Osteoblast (primary cell): ENCODE results near the gene ST6GALNAC1. TPM values are rescaled to one million over a fixed set of nuclear protein-coding genes. Genes with fewer than 3 reads are reported as not detected.
"Not testable (repeated sequence)": the region's sequence is repeated elsewhere in the genome, so short reads cannot be mapped to it uniquely, and the experiment has no call there.

ENCODE experiments used
- DNase-seq: peaks from one replicate; pipeline ENCODE4 v3.0.0; 2011; ENCODE audit warnings: low spot score, mixed read lengths; ENCODE audit not compliant: insufficient read length; ENCODE audit errors: missing footprints
- H2AFZ ChIP-seq: 2 replicates; pipeline ENCODE4 v1.6.0; 2011; ENCODE audit warnings: mild to moderate bottlenecking, low read length
- H3K27ac ChIP-seq: 2 replicates; pipeline ENCODE4 v1.5.1; 2011; ENCODE audit warnings: mild to moderate bottlenecking, low read depth, low read length, moderate library complexity
- H3K27me3 ChIP-seq: 2 replicates; pipeline ENCODE4 v1.6.0; 2012; ENCODE audit warnings: mild to moderate bottlenecking, control low read depth, inconsistent platforms, low read length, moderate library complexity; ENCODE audit not compliant: insufficient read depth
- H3K36me3 ChIP-seq: 2 replicates; pipeline ENCODE4 v1.5.1; 2011; ENCODE audit warnings: mild to moderate bottlenecking, low read length, control low read depth, moderate library complexity; ENCODE audit not compliant: insufficient read depth
- H3K4me1 ChIP-seq: 2 replicates; pipeline ENCODE4 v1.5.1; 2011; ENCODE audit warnings: mild to moderate bottlenecking, low read length, control low read depth, moderate library complexity; ENCODE audit not compliant: insufficient read depth
- H3K4me2 ChIP-seq: 2 replicates; pipeline ENCODE4 v1.6.0; 2011; ENCODE audit warnings: mild to moderate bottlenecking, low read length; ENCODE audit not compliant: insufficient read depth
- H3K4me3 ChIP-seq: fragments of 200-600 bp; sonication (generic); 3 replicates; pipeline ENCODE4 v1.5.1; 2012; ENCODE audit warnings: mild to moderate bottlenecking, low read length, inconsistent platforms; ENCODE audit not compliant: insufficient read depth
- H3K79me2 ChIP-seq: 2 replicates; pipeline ENCODE4 v1.6.0; 2012; ENCODE audit warnings: mild to moderate bottlenecking, low read length, control low read depth, inconsistent platforms; ENCODE audit not compliant: insufficient read depth
- H3K9me3 ChIP-seq: 2 replicates; pipeline ENCODE4 v1.5.1; 2011; ENCODE audit warnings: low read depth, low read length, control low read depth
- H4K20me1 ChIP-seq: 2 replicates; pipeline ENCODE4 v1.6.0; 2012; ENCODE audit warnings: mild to moderate bottlenecking, low read length, control low read depth; ENCODE audit not compliant: insufficient read depth
- total RNA-seq: library from RNA; depleted of rRNA; stranded (reverse); fragments of >200 nt; gene quantifications from 2 replicates; pipeline ENCODE4 v1.2.3, GENCODE V29; 2012
- TF ChIP-seq, protein P1 (sequence below): IDR thresholded peaks from 2 replicates; pipeline ENCODE4 v1.5.1; 2011; ENCODE audit warnings: mild to moderate bottlenecking, low read depth, low read length, moderate library complexity; ENCODE audit errors: extremely low read depth

Gene ST6GALNAC1
- total RNA-seq, 1 donor = 0.72 TPM

DNA sequence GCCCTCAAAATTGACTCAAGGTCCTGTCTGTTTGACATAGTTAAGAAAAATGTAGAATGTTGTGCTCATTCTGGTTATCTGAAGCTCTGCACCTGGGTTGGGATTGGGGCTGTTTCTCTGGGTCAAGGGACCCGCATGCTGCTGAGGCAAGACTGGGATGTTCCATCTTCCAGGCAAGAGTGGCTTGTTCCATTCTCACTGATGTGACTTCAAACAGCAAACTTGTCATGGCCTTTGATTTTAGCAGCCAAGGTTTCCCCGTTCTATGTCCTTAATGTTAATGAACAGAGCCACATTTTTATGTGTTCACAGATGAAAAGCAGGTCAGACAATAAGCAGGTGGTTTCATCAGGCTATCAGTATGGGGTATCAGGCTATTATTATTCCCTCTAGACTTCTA, 25.7 kb downstream of the ST6GALNAC1 start:
- H3K27ac ChIP-seq = no peak overlapping the region
- no peaks in the 10 kb centered on the region for H3K36me3 ChIP-seq
- TF ChIP-seq, protein P1, sequence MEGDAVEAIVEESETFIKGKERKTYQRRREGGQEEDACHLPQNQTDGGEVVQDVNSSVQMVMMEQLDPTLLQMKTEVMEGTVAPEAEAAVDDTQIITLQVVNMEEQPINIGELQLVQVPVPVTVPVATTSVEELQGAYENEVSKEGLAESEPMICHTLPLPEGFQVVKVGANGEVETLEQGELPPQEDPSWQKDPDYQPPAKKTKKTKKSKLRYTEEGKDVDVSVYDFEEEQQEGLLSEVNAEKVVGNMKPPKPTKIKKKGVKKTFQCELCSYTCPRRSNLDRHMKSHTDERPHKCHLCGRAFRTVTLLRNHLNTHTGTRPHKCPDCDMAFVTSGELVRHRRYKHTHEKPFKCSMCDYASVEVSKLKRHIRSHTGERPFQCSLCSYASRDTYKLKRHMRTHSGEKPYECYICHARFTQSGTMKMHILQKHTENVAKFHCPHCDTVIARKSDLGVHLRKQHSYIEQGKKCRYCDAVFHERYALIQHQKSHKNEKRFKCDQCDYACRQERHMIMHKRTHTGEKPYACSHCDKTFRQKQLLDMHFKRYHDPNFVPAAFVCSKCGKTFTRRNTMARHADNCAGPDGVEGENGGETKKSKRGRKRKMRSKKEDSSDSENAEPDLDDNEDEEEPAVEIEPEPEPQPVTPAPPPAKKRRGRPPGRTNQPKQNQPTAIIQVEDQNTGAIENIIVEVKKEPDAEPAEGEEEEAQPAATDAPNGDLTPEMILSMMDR = no peak
- no peaks in the 10 kb centered on the region for H3K9me3 ChIP-seq
- no peak overlapping the region for H2AFZ ChIP-seq
- no peak overlapping the region for H3K4me2 ChIP-seq
- H3K27me3 ChIP-seq = peaks cover 3% of the 10 kb centered on the region
- no peaks in the 10 kb centered on the region for H4K20me1 ChIP-seq
- H3K4me3 ChIP-seq = no peak overlapping the region
- H3K4me1 ChIP-seq = no peaks in the 10 kb centered on the region
- DNase-seq = no peak
- H3K79me2 ChIP-seq = no peaks in the 10 kb centered on the region

DNA sequence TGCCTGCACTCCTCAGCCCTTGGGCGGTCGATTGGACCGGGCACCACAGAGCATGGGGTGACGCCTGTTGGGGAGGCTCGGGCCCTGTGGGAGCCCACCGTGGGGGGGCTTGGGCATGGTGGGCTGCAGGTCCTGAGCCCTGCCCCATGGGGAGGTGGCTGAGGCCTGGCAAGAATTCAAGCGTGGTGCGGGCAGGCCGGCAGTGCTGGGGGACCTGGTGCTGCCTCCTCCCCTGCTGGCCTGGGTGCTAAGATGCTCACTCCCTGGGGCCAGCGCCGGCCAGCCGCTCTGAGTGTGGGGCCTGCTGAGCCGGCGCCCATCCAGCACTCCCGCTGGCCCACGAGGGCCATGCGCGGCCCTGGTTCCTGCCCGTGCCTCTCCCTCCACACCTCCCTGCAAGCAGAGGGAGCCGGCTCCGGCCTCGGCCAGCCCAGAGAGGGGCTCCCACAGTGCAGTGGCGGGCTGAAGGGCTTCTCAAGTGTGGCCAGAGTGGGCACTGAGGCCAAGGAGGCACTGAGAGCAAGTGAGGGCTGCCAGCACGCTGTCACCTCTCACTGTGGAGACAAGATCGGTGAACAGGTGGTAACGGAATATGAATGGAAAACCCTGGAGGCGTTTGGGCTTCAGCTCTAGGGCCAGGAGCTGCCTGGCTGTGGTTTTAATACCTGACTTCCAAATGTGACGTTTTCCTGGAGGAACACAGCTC, 28.5 kb downstream of the ST6GALNAC1 start:
- Histone ChIP-seq H3K27ac (no peak overlapping the region), H2AFZ (no peak overlapping the region), H3K36me3 (no peaks in the 10 kb centered on the region), H3K79me2 (no peaks in the 10 kb centered on the region), H3K27me3 (peaks cover 3% of the 10 kb centered on the region), H3K4me3 (no peak overlapping the region), H3K9me3 (no peaks in the 10 kb centered on the region), H4K20me1 (no peaks in the 10 kb centered on the region), H3K4me2 (no peak overlapping the region), H3K4me1 (no peaks in the 10 kb centered on the region)
- TF ChIP-seq, protein P1 = no peak
- no peak for DNase-seq

DNA sequence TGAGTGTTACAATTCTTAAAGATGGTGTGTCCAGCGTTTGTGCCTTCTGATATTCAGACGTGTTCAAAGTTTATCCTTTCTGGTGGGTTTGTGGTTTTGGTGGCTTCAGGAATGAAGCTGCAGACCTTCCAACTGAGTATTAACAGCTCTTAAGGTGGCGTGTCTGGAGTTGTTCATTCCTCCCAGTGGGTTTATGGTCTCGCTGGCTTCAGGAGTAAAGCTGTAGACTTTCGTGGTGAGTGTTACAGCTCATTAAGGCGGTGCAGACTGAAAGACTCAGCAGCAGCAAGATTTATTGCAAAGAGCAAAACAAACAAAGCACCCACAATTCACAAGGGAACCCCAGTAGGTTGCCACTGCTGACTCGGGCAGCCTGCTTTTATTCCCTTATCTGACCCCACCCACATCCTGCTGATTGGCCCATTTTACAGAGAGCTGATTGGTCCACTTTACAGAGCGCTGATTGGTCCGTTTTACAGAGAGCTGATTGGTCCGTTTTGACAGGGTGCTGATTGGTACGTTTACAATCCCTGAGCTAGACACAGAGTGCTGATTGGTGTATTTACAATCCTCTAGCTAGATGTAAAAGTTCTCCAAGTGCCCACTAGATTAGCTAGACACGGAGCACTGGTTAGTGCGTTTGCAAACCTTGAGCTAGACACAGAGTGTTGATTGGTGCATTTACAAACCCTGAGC, 29.3 kb downstream of the ST6GALNAC1 start:
- Histone ChIP-seq H2AFZ (peak overlapping the region; percentile 63), H3K4me2 (peak overlapping the region; percentile 44)
- H4K20me1 ChIP-seq, H3K4me3 ChIP-seq, H3K36me3 ChIP-seq, H3K9me3 ChIP-seq, H3K27me3 ChIP-seq, DNase-seq, H3K27ac ChIP-seq, H3K79me2 ChIP-seq, H3K4me1 ChIP-seq: not testable (repeated sequence)

DNA sequence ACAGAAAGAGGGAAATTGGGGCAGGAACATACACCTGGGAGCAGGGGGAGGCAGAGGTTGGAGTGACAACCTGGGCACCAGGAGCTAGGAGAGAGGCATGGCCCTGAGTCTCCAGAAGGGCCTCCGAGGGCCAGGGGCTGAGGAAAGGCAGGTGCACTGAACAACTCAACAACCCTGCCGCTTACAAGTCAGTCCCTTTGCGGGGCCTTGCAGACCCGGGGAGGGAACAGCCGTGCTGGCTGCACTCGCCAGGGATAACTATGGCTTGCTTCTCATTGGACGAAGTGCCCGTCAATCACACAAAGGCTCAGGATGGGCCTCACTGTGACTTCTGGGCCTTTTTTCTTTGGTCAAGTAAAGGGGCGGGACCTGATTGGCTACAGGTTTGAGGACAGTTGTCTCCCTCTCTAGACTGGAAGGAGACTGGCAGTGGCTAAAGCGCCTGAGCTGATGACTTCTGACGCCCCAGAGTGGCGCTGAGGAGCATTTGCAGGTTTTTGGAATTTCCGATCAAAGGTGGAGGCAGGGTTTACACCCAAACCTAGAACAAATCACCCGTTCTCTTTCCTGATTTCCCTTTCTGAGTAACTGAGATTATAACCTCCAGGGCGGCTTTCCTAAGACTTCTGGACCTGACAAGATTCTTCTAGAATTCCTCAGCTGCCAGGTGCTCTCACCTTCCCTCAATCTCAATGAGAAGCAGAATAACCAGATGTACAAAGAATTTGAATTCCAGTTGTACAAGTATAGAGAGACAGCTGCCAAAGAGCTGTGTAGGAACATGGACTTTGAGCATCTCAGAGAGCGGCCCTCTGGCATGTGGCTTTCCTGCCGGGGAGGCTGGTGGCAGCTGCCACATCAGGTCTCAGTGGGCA, 30.3 kb downstream of the ST6GALNAC1 start:
- Histone ChIP-seq H3K36me3 (no peaks in the 10 kb centered on the region), H3K9me3 (no peaks in the 10 kb centered on the region), H3K4me1 (no peaks in the 10 kb centered on the region), H4K20me1 (no peaks in the 10 kb centered on the region), H3K27ac (no peak overlapping the region), H3K4me2 (no peak overlapping the region), H3K27me3 (no peaks in the 10 kb centered on the region), H2AFZ (no peak overlapping the region), H3K4me3 (no peak overlapping the region), H3K79me2 (no peaks in the 10 kb centered on the region)
- no peak for DNase-seq
- TF ChIP-seq, protein P1 = no peak
